SU-DHL-6 (cell line): ENCODE measurements around the gene CCDC9B.

Experiments used
- H2AFZ ChIP-seq: fragments of 200-600 bp; sonication (generic); 2 replicates; pipeline ENCODE4 v1.6.1; 2014; ENCODE audit warnings: low read depth, mild to moderate bottlenecking, moderate library complexity, mixed read lengths, antibody characterized with exemption, low read length; ENCODE audit not compliant: severe bottlenecking
- H3F3A ChIP-seq: fragments of 200-600 bp; shearing (Covaris generic); 2 replicates; pipeline ENCODE4 v1.6.0; 2016; ENCODE audit warnings: antibody characterized with exemption, mild to moderate bottlenecking; ENCODE audit not compliant: insufficient read depth
- H3K27ac ChIP-seq: fragments of 200-600 bp; sonication (generic); 2 replicates; pipeline ENCODE4 v1.5.1; 2016; ENCODE audit warnings: low read depth, mild to moderate bottlenecking, low read length, moderate library complexity, mixed read lengths
- H3K27me3 ChIP-seq: fragments of 200-600 bp; sonication (generic), shearing (Covaris generic); 2 replicates; pipeline ENCODE4 v1.6.0; 2014; ENCODE audit warnings: mild to moderate bottlenecking, low read length
- H3K36me3 ChIP-seq: fragments of 200-600 bp; sonication (generic); 2 replicates; pipeline ENCODE4 v1.6.1; 2014; ENCODE audit warnings: mild to moderate bottlenecking, low read length, mixed read lengths
- H3K4me2 ChIP-seq: fragments of 300-600, 200-600 bp; shearing (Covaris generic), sonication (generic); 2 replicates; pipeline ENCODE4 v1.6.0; 2014; ENCODE audit warnings: low read length, low read depth, mild to moderate bottlenecking; ENCODE audit not compliant: poor library complexity, severe bottlenecking
- H3K4me3 ChIP-seq: fragments of 200-600 bp; sonication (generic); 2 replicates; pipeline ENCODE4 v1.5.1; 2014; ENCODE audit warnings: antibody characterized with exemption, low read length, mild to moderate bottlenecking, mixed read lengths; ENCODE audit not compliant: insufficient read depth, poor library complexity, severe bottlenecking
- H3K79me2 ChIP-seq: fragments of 200-600 bp; sonication (generic); 2 replicates; pipeline ENCODE4 v1.6.1; 2014; ENCODE audit warnings: mild to moderate bottlenecking, low read length, moderate library complexity; ENCODE audit not compliant: insufficient read depth
- H3K9ac ChIP-seq: fragments of 200-600 bp; sonication (generic); 2 replicates; pipeline ENCODE4 v1.7.0; 2014; ENCODE audit warnings: mild to moderate bottlenecking, low read length
- H3K9me2 ChIP-seq: fragments of 200-600 bp; sonication (generic); replicated peaks from 2 replicates; pipeline ENCODE4 v1.6.1; 2014; ENCODE audit warnings: low read length; ENCODE audit not compliant: insufficient read depth
- H3K9me3 ChIP-seq: fragments of 200-600 bp; sonication (generic); 2 replicates; pipeline ENCODE4 v1.6.1; 2014; ENCODE audit warnings: low read length, mixed read lengths; ENCODE audit not compliant: insufficient read depth
- H4K20me1 ChIP-seq: fragments of 200-600 bp; sonication (generic); 2 replicates; pipeline ENCODE4 v1.6.1; 2014; ENCODE audit warnings: low read depth, mild to moderate bottlenecking, antibody characterized with exemption, low read length, moderate library complexity, mixed read lengths
- CTCF ChIP-seq: fragments of 200-600 bp; sonication (generic); IDR thresholded peaks from one replicate; pipeline ENCODE4 v1.5.1; 2017; ENCODE audit warnings: antibody characterized with exemption, mild to moderate bottlenecking, low read length, moderate library complexity; ENCODE audit not compliant: insufficient read depth, poor library complexity, severe bottlenecking
- EZH2phosphoT487 ChIP-seq: fragments of 200-600 bp; sonication (generic), shearing (Covaris generic); conservative IDR thresholded peaks from 2 replicates; pipeline ENCODE4 v1.6.1; 2018; ENCODE audit warnings: mild to moderate bottlenecking, antibody characterized with exemption, low read length, moderate library complexity, mixed read lengths

The CCDC9B gene

GRCh38 chr15:40302288-40302886 lies 38.4 kb downstream of the CCDC9B start:
- Histone ChIP-seq H3K36me3 (no peaks in the 10 kb centered on the region), H3F3A (no peaks in the 10 kb centered on the region), H3K79me2 (no peaks in the 10 kb centered on the region), H3K9me3 (peaks cover 3% of the 10 kb centered on the region; the same call in 1 of the 2 replicates), H3K27me3 (no peaks in the 10 kb centered on the region), H3K9me2 (no peaks in the 10 kb centered on the region), H2AFZ (no peak overlapping the region), H4K20me1 (no peaks in the 10 kb centered on the region), H3K9ac (no peak overlapping the region), H3K4me2 (no peak overlapping the region), H3K27ac (no peak overlapping the region), H3K4me3 (no peak overlapping the region)
- TF ChIP-seq EZH2phosphoT487 (no peak), CTCF (no peak)

DNA sequence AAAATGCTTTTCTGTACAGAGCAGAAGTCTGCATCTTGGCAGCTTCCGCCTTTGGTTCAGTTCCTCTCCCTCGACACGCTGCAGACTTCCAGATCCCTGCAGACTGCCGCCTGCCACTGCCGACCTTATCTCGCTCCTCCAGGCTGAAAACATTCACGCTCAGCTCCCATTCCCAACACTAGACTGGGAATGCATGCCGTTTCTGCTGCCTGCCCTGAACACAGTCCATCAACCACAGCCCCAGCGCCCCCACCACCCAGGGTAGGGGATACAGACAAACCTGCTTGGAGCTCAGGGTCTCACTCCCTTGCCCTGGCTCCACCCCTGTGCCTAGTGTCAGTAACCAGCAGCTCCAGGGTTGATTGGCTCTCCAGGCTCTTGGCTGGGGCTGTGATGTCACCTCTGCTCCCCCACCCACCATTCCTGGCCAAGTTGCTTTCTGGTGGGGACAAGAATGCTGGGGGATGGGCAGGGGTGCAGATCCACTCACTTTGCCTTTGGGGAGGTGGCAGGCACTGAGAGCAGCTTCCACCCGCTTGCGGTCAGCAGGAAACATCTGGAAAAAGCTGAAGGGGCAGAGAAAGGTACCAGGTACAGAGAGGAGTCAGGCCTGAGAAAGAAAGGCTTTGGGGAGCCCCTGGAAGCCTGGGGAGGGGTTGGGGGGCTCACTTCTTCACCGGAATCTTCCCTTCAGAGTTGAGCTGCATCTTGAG lies 39.1 kb downstream of the CCDC9B start:
- Histone ChIP-seq H3K79me2 (no peaks in the 10 kb centered on the region), H3F3A (no peaks in the 10 kb centered on the region), H3K36me3 (no peaks in the 10 kb centered on the region), H3K27me3 (no peaks in the 10 kb centered on the region), H3K9me3 (peaks cover 3% of the 10 kb centered on the region; the same call in 1 of the 2 replicates), H3K4me3 (no peak overlapping the region), H3K9ac (no peak overlapping the region), H4K20me1 (no peaks in the 10 kb centered on the region), H2AFZ (no peak overlapping the region), H3K27ac (no peak overlapping the region), H3K9me2 (no peaks in the 10 kb centered on the region), H3K4me2 (no peak overlapping the region)
- TF ChIP-seq CTCF (no peak), EZH2phosphoT487 (no peak)

- Histone ChIP-seq H3K4me2 (no peak overlapping the region), H4K20me1 (no peaks in the 10 kb centered on the region), H3K27me3 (no peaks in the 10 kb centered on the region), H3K79me2 (no peaks in the 10 kb centered on the region), H3K9ac (no peak overlapping the region), H3K36me3 (no peaks in the 10 kb centered on the region), H3F3A (no peaks in the 10 kb centered on the region), H3K9me3 (peaks cover 3% of the 10 kb centered on the region; the same call in 1 of the 2 replicates), H3K4me3 (no peak overlapping the region), H2AFZ (no peak overlapping the region), H3K9me2 (no peaks in the 10 kb centered on the region), H3K27ac (no peak overlapping the region)
- no peak for TF ChIP-seq EZH2phosphoT487
- no peak for TF ChIP-seq CTCF
Observed at GRCh38 chr15:40300771-40301170, 40.0 kb downstream of the CCDC9B start.
